HG03060 (cell line): ENCODE measurements around the gene CNGA1.
"Not testable (repeated sequence)": the region's sequence is repeated elsewhere in the genome, so short reads cannot be mapped to it uniquely, and the experiment has no call there.

Experiments used
- ATAC-seq: cut with Tn5 transposase; IDR thresholded peaks from one replicate; pipeline ENCODE4 v1.9.1; 2021; ENCODE audit warnings: low read depth, moderate number of reproducible peaks; ENCODE audit not compliant: unreplicated experiment

The CNGA1 gene

GRCh38 chr4:47974566-47974965 lies 41.9 kb downstream of the CNGA1 start:
- no peak for ATAC-seq

DNA sequence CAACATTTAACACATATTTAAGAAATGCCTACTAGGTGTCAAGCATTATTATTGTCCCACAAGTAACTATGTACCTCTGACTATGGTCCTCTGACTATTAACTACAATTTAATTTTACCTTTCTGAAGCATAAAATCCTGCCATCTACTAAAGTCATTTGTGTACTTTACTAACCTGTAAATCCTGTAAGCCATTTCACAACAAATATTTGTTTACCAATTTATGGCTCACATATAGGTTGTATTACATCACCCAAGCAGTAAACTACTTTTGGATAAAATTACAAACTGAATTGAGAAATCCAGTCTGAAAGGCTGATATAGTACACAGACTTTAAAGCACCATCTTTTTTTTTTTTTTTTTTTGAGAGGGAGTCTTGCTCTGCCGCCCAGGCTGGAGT lies 43.8 kb downstream of the CNGA1 start:
- ATAC-seq = no peak

DNA sequence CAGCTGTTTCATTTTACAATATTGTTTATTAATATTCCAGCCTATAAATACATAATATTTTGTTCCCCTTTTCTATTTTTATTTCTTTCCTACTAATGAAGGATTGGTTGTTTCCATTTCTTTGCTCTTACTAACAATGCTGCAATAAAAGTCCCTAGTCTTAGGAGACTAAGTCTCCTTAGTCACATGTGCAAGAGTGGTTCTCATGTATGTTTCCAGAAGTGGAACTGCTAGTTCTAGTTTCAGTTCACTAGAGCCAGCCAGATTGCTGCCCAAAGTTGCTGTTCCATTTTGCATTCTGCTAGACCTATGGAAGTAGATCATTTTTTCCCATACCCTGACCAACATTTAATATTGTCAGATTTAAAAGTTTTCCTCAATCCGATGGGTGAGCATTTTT lies 44.3 kb downstream of the CNGA1 start:
- no peak for ATAC-seq

GRCh38 chr4:47968847-47969246 lies 47.6 kb downstream of the CNGA1 start:
- ATAC-seq = no peak

GRCh38 chr4:47954677-47955076 lies 61.8 kb downstream of the CNGA1 start:
- no peak for ATAC-seq

DNA sequence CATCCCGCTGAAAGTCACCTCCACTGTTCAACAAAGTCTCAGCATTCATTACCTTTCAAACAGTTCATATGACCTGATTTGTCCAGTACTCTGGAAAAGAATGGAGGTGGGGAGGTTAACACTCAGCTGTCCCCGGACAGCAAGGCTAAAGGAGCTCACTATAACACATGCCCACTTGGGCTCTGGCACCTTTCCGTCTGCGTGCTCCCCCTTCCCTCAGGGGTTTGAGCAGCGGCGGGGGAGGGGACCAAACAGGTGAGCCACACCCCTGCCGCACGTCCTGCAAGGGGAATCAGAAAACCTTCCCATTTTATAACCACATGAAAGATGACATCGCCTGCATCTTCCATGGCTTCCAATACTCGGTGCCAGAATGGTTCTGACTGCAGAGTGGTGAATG lies 62.2 kb downstream of the CNGA1 start:
- no peak for ATAC-seq

GRCh38 chr4:47945930-47946726 lies 70.4 kb downstream of the CNGA1 start:
- ATAC-seq = no peak

GRCh38 chr4:47942081-47942819 lies 74.2 kb downstream of the CNGA1 start:
- ATAC-seq = no peak

DNA sequence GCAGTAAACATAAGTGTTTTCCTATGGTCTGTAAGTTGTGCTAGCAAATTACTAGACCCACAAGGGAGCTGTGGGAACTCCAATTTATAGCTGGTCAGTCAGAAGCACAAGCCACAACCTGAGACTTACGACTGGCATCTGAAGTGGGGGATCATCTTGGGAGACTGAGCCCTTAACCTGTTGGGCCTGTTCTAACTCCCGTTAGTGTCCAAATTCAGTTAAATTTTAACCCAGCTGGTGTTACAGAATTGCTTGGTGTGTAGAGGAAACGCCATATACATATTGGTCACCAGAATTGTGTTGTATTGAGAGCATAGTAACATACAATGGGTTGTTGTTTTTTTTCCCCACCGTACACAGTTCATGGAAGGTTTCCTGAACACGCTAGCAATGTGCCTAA lies 77.0 kb downstream of the CNGA1 start:
- no peak for ATAC-seq

DNA sequence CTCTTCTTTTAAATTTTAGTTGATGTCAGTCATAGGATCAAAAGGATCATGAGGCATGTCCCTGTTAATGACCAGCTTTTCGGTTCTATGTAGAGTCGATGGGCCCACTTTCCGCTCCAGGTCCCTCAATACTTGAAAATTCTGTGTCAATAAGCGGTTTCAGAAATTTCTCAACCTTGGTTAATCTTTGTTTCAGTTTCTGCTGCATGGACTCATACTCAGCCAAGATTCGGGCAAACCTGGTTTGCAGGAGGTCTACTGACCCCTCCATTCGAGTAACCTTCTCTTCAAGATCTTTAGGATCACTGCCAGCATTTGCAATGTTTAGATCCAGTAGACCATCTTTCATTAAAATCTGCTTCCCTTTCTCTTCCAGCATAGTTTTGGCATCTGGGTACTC lies 80.1 kb downstream of the CNGA1 start:
- ATAC-seq = no peak

DNA sequence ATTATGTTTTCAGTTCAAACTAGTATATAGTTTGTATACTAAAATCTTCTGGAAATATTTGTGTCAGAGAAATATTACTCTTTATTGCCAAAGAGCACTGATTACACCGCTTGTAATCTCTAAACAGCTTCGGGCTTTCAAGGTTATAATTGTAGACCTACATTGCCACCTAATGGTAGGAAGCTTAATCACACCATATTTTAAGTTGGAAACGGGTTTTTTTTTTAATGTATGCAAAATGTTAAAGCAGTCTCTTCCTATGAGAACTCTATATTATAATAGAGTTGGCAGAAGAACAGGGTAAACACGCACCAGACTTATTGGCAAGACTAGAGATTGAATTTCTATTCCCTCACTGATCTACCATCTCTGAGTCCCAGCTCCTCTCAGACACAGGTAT lies 82.6 kb downstream of the CNGA1 start:
- ATAC-seq = no peak

DNA sequence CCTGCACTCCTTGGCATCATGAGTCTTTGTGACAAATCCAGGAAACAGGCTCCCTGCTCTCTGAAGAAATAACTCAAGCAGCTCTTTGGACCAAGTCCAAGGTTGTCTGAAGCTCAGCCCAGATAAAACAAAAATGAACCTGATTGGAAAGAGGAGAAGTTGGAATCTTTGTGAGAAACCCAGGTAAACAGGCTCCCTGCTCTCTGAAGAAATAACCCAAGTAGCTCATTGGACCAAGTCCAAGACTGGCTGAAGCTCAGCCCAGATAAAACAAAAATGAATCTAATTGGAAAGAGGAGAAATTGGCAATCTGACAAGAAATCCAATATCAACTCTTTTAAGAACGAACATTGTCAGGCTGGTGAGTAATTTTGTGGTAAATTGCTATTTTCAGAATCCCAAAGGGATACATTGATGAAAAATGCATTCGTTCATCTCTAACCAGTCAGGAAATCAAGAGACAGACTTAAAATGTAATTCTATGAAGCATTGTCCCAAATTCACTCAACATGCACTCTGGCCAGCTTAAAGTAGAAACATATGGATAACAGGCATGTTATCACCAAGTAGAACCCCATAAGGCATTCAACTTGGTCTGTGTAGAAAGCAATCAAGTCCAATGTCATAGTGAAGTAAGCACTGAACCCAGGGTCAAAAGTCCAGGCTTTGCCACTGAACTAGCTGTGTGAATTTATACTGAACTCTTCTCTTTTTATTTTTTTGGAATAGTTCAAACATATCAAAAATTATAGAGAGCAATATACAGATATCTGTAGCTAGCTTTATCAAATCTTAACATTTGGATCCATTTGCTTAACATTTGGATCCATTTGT lies 85.3 kb downstream of the CNGA1 start:
- no peak for ATAC-seq

DNA sequence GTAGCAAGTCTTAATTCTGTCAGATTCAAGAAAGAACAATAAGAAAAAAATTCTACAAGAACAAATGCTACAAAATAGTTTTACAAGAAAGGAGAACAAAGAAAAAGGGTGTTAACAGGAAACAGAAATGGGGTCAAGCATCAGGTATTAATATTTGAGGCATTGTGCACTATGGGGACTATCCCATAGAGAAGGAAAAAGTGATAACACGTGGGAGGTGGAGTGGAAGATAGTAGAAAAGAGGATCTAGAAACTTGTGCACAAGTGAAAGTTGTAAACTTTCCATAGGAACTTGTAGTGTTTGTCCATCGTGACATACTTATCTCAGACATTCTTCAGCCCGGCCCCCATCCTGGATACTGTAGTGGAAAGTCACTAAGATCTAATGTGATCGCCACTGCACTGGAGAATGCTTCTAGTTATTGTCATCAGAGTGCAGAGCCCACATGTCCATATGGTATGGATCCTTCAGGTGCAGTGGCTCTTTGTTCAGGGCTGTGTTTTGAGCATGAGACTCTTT lies 86.7 kb downstream of the CNGA1 start:
- ATAC-seq = no peak

GRCh38 chr4:47926667-47927258 lies 89.7 kb downstream of the CNGA1 start:
- ATAC-seq = peak; percentile 66

GRCh38 chr4:47923261-47923608 lies 93.2 kb downstream of the CNGA1 start:
- not testable (repeated sequence) for ATAC-seq

GRCh38 chr4:47922436-47923260 lies 93.8 kb downstream of the CNGA1 start:
- ATAC-seq = not testable (repeated sequence)

GRCh38 chr4:47917163-47917562 lies 99.3 kb downstream of the CNGA1 start:
- ATAC-seq = not testable (repeated sequence)

- ATAC-seq = no peak
Observed at GRCh38 chr4:47915378-47915777, 101.1 kb downstream of the CNGA1 start.

GRCh38 chr4:47914926-47915237 lies 101.6 kb downstream of the CNGA1 start:
- peak; percentile 3 for ATAC-seq
